ENCODE data around the gene PRICKLE1. TPM values are rescaled to one million over a fixed set of nuclear protein-coding genes. Genes with fewer than 3 reads are reported as not detected.

The PRICKLE1 gene
- total and polyA plus RNA-seq, 2 of the 13 experiments (the other 11 are each of a cell fraction or from before 2014, with no cell fraction given), result not detected

DNA sequence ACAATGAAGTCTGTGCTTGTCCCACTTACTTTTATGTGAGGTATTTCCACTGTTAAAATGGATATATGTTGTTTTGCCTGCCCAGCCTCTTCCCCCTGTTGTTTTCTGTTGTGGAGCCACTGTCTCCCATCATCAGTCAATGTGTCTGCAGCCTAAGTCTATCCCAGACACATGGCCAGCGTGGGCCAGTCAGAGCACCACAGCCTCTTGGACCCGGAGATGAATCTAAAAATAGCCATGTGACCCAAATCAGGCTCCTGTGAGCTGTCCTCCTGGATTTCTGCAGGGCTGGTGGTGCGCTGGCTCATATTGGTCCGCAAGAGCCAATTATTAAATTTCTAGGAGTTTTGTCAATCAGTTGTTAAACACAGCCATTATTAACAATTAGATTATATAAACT is 44.0 kb upstream of the PRICKLE1 start (continued):
- TF ChIP-seq PCBP1 (IDR thresholded peaks at IDR 0.05; ENCODE audit: borderline replicate concordance, low read depth, low read length) (no peak), EHMT2 (IDR thresholded peaks at IDR 0.05; ENCODE audit: borderline replicate concordance, low read depth, low read length) (no peak), REXO4 (CRISPR knock-in tag; IDR thresholded peaks at IDR 0.05; ENCODE audit: borderline replicate concordance) (no peak)

DNA sequence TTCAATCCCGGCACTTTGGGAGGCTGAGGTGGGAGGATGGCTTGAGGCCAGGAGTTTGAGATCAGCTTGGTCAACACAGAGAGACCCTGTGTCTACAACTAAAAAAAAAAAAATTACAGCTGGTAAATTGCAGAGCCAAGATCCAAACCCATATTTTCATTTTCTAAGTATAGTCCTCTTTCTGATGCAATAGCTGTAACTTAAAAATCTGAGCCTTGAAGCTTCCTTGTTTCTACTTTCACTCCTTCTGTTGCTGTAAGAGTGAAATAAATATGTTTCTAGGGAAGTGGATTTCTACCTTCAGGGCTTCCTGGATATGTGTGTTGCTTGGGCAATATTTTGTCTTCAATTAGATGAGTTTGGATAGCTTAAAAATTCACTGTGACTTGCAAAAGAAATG is 42.0 kb upstream of the PRICKLE1 start:
- no peaks in the 10 kb centered on the region for H3K4me1 ChIP-seq (ENCODE audit: insufficient read depth, low read length)
- ChIA-PET POLR2A (no interaction called here), CTCF (ENCODE audit: low intra/inter-chr PET ratio, low total read pairs) (no interaction called here)

More for the DNA sequence above, 42.0 kb upstream of the PRICKLE1 start:
- no peaks in the 10 kb centered on the region for H3K9me3 ChIP-seq (ENCODE audit: low read length)
- no peak overlapping the region for H3K27ac ChIP-seq (ENCODE audit: extremely low read length, insufficient read depth, low read length)
- H3K9ac ChIP-seq (ENCODE audit: insufficient read depth, low read depth, low read length), result no peak overlapping the region
- ATAC-seq (no peak), DNase-seq (ENCODE audit: low spot score) (no peak), FAIRE-seq (no peak)
- H3K4me2 ChIP-seq (ENCODE audit: low read depth, low read length), result no peak overlapping the region
- no peak for TF ChIP-seq ZBTB3 (CRISPR knock-in tag; IDR thresholded peaks at IDR 0.05; ENCODE audit: borderline replicate concordance, low read depth)
- no peak for TF ChIP-seq RARA (CRISPR knock-in tag; IDR thresholded peaks at IDR 0.05)
- no peak for TF ChIP-seq ZNF253 (CRISPR knock-in tag; IDR thresholded peaks at IDR 0.05; ENCODE audit: borderline replicate concordance)
- no peak for TF ChIP-seq HMGXB3 (CRISPR knock-in tag; IDR thresholded peaks at IDR 0.05; ENCODE audit: borderline replicate concordance)
- TF ChIP-seq ZNF772 (CRISPR knock-in tag; IDR thresholded peaks at IDR 0.05), result no peak
- TF ChIP-seq ATF5 (CRISPR knock-in tag; IDR thresholded peaks at IDR 0.05; ENCODE audit: low read depth), result no peak
- BruUV-seq (replicated peaks), result no TSS peak
- H2AFZ ChIP-seq (ENCODE audit: low read length), result no peak overlapping the region
- intact Hi-C loops (cut with micrococcal nuclease; ENCODE audit: unreplicated experiment), result no loop called here
- H3K79me2 ChIP-seq (ENCODE audit: insufficient read depth, low read length), result no peaks in the 10 kb centered on the region
- no peaks in the 10 kb centered on the region; a peak in 1 of 5 replicates for H3K27me3 ChIP-seq (ENCODE audit: control insufficient read depth in 1 of 2, insufficient read depth in 2 of 2, low read length in 2 of 2)
- no peaks in the 10 kb centered on the region for H4K20me1 ChIP-seq (ENCODE audit: insufficient read depth, low read length)
- no peak overlapping the region for H3K4me3 ChIP-seq (replicated peaks in 1 of 3; ENCODE audit: insufficient read depth in 1 of 3, low read depth in 2 of 3, low read length in 3 of 3)
- 50% methylated on average over 1 of the region's 1 CpG for WGBS (ENCODE audit: low lambda C conversion rate)
- in situ Hi-C loops (cut with HindIII; ENCODE audit: extremely low pct_ligation_motif_present, low pct_unique_long_range_greater_than_20kb), result no loop called here
- H3K36me3 ChIP-seq (replicated peaks in 1 of 2; ENCODE audit: control insufficient read depth in 1 of 2, insufficient read depth in 2 of 2, low read length in 2 of 2), result no peaks in the 10 kb centered on the region
